Caco-2 (cell line): ENCODE data around the gene CD151. TPM values are rescaled to one million over a fixed set of nuclear protein-coding genes. Genes with fewer than 3 reads are reported as not detected.

ENCODE experiments used
- BruUV-seq: library from RNA; stranded (reverse); fragments of 400-500 nt; replicated peaks from 2 replicates; lab custom pipeline; 2021; lab: Mats Ljungman, UMichigan
- CTCF ChIA-PET: fragments of 300-600 bp; sonication (Branson Sonifier 250); formaldehyde crosslinking; loops from one replicate; lab custom pipeline; 2022; ENCODE audit warnings: antibody characterized with exemption; lab: Charles Lee
- POLR2A ChIA-PET: fragments of 300-600 bp; sonication (Branson Sonifier 250); formaldehyde crosslinking; loops from one replicate; lab custom pipeline; 2022; ENCODE audit warnings: antibody characterized with exemption; lab: Charles Lee
- DNase-seq, 2 experiments: peaks; one replicate each; pipeline versions ENCODE4 v3.0.0 to v3.0.0-alpha.2; 2020 to 2022
- H3K27me3 ChIP-seq: replicated peaks from 2 replicates; pipeline ENCODE4 v1.6.0; 2011; ENCODE audit warnings: low read length; ENCODE audit not compliant: control insufficient read depth, insufficient read depth
- H3K36me3 ChIP-seq: 2 replicates; pipeline ENCODE4 v1.5.1; 2011; ENCODE audit warnings: low read length; ENCODE audit not compliant: control insufficient read depth, insufficient read depth
- H3K4me1 ChIP-seq: fragments of 250-450 bp; sonication (Bioruptor Pico); 2 replicates; pipeline ENCODE4 v1.5.1; 2020; ENCODE audit warnings: mild to moderate bottlenecking
- H3K4me3 ChIP-seq: 2 replicates; pipeline ENCODE4 v1.5.1; 2011; ENCODE audit warnings: low read depth, mild to moderate bottlenecking, control low read depth, low read length
- H3K9me3 ChIP-seq: fragments of 250-450 bp; sonication (Bioruptor Pico); 2 replicates; pipeline ENCODE4 v1.5.1; 2020; ENCODE audit warnings: mild to moderate bottlenecking, moderate library complexity
- H3K27ac Mint-ChIP-seq: one replicate; pipeline ENCODE4 v1.8.0; 2022; ENCODE audit warnings: mixed read lengths; ENCODE audit not compliant: unreplicated experiment
- H3K27me3 Mint-ChIP-seq: one replicate; pipeline ENCODE4 v1.8.0; 2022; ENCODE audit warnings: mixed read lengths; ENCODE audit not compliant: insufficient read depth, unreplicated experiment
- H3K36me3 Mint-ChIP-seq: one replicate; pipeline ENCODE4 v1.8.0; 2022; ENCODE audit warnings: mild to moderate bottlenecking, mixed read lengths; ENCODE audit not compliant: insufficient read depth, unreplicated experiment
- H3K4me1 Mint-ChIP-seq: one replicate; pipeline ENCODE4 v1.8.0; 2022; ENCODE audit warnings: low read depth, mixed read lengths; ENCODE audit not compliant: unreplicated experiment
- H3K4me3 Mint-ChIP-seq: one replicate; pipeline ENCODE4 v1.8.0; 2022; ENCODE audit warnings: mild to moderate bottlenecking, moderate library complexity, mixed read lengths; ENCODE audit not compliant: unreplicated experiment
- H3K9me3 Mint-ChIP-seq: one replicate; pipeline ENCODE4 v1.8.0; 2022; ENCODE audit warnings: mixed read lengths; ENCODE audit not compliant: unreplicated experiment
- intact Hi-C: fragments of 100-400 bp; cut with micrococcal nuclease; formaldehyde crosslinking; loops from one replicate; pipeline ENCODE4 v1.10.0; 2022; ENCODE audit not compliant: unreplicated experiment
- total RNA-seq: library from RNA; stranded (reverse); gene quantifications from 2 replicates; pipeline ENCODE4 v1.2.3, GENCODE V29; 2022
- TF ChIP-seq, protein P1 (sequence below), 2 experiments: fragments of 200-600 bp in 1 of 2; IDR thresholded peaks; 1 replicate in 1 of 2; 2 replicates in 1 of 2; pipeline versions ENCODE4 v1.5.1 to v1.8.0; 2011 to 2022; ENCODE audit warnings: antibody characterized with exemption in 1 of 2, control low read depth in 1 of 2, inconsistent platforms in 1 of 2, low read depth in 1 of 2, low read length in 1 of 2, mild to moderate bottlenecking in 1 of 2, moderate library complexity in 1 of 2; ENCODE audit not compliant: insufficient read depth in 1 of 2, severe bottlenecking in 1 of 2, unreplicated experiment in 1 of 2

Gene CD151
- total RNA-seq, 1 experiment from 2014 or later = 268 TPM

DNA sequence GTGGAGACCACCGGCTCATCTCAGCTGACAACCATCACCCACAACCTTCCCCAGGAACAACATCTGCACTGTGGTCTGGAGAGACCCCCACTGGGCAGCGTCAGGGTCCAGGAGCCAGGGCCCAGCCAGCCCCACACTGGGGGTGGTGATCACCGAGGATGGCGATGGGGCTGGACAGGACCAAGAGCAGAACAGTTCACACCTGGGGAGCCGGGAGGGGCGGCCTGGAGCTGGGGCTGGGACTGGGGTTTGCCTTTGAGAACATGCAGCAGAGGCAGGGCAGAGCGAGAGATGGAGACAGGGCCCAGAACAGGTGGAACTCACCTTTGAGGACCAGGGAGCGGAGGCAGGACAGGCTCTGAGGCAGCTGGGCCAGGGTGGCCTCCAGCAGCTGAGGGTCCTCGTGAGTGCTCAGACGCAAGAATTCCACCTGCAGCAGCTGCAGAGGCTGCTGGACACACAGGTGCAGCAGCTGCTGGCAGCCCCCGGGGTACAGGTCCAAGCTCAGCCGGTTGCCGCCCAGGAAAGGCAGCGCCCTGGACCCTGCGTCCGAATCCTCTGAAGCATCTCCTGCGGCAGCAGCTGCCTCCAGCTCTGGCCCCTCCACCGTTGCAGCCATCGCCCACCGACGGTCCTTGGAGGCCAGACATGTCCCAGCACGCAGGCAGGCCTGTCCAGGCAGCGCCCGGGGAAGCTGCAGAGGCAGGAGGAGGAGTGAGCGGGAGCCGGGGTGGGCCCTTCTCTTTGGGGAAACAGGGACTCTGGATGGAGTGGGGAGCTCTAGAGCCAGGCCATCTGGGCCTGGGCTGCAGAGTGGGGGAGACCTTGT is 28.8 kb upstream of the CD151 start:
- POLR2A ChIA-PET = interaction anchor here (0.7 kb wide), 1 partner anchor 228 kb away, joined by 4 read pairs; the partner anchor contains the start of gene PHRF1
- intact Hi-C loops = no loop called here
- no peak overlapping the region for H3K27ac Mint-ChIP-seq
- Histone ChIP-seq H3K27me3 (no peaks in the 10 kb centered on the region), H3K4me3 (peak overlapping the region; percentile 75), H3K36me3 (no peaks in the 10 kb centered on the region), H3K9me3 (no peaks in the 10 kb centered on the region), H3K4me1 (peaks cover 14% of the 10 kb centered on the region; the same call in 1 of the 2 replicates)
- peaks cover 27% of the 10 kb centered on the region for H3K36me3 Mint-ChIP-seq
- peak overlapping the region; percentile 74 for H3K4me3 Mint-ChIP-seq
- CTCF ChIA-PET = no interaction called here
- H3K9me3 Mint-ChIP-seq = no peaks in the 10 kb centered on the region
- no peaks in the 10 kb centered on the region for H3K27me3 Mint-ChIP-seq
- TF ChIP-seq, protein P1, sequence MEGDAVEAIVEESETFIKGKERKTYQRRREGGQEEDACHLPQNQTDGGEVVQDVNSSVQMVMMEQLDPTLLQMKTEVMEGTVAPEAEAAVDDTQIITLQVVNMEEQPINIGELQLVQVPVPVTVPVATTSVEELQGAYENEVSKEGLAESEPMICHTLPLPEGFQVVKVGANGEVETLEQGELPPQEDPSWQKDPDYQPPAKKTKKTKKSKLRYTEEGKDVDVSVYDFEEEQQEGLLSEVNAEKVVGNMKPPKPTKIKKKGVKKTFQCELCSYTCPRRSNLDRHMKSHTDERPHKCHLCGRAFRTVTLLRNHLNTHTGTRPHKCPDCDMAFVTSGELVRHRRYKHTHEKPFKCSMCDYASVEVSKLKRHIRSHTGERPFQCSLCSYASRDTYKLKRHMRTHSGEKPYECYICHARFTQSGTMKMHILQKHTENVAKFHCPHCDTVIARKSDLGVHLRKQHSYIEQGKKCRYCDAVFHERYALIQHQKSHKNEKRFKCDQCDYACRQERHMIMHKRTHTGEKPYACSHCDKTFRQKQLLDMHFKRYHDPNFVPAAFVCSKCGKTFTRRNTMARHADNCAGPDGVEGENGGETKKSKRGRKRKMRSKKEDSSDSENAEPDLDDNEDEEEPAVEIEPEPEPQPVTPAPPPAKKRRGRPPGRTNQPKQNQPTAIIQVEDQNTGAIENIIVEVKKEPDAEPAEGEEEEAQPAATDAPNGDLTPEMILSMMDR (IDR thresholded peaks at IDR 0.05; ENCODE audit: insufficient read depth in 1 of 2, low read depth in 1 of 2, low read length in 1 of 2, severe bottlenecking in 1 of 2, unreplicated experiment in 1 of 2) = no peak
- DNase-seq = no peak
- no TSS peak for BruUV-seq
- no peaks in the 10 kb centered on the region for H3K4me1 Mint-ChIP-seq

DNA sequence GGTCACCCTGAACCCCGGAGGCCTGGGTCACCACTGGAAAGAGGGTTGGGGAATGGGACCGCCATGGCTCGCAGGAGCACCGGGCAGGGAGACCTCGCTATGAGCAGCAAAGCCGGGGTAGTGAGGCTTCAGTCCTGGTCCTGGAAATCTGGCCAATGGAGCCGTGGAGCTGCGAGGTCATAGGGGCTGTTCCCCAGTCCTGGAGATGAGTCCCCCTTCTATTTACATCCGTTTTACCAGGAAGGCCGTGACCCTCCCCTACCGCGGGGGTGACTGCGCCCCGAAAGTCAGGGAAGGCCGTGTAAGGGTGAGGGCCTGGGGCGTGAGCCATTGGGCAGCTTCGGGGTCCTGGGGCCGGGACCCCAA is 28.2 kb upstream of the CD151 start:
- Histone ChIP-seq H3K4me1 (peaks cover 14% of the 10 kb centered on the region; the same call in 1 of the 2 replicates), H3K9me3 (no peaks in the 10 kb centered on the region), H3K4me3 (peak overlapping the region; percentile 75), H3K27me3 (no peaks in the 10 kb centered on the region), H3K36me3 (no peaks in the 10 kb centered on the region)
- BruUV-seq = no TSS peak
- no peaks in the 10 kb centered on the region for H3K27me3 Mint-ChIP-seq
- no peaks in the 10 kb centered on the region for H3K9me3 Mint-ChIP-seq
- no peak for DNase-seq
- H3K4me1 Mint-ChIP-seq = no peaks in the 10 kb centered on the region
- no peak overlapping the region for H3K27ac Mint-ChIP-seq
- POLR2A ChIA-PET = interaction anchor here (0.7 kb wide), 1 partner anchor 229 kb away, joined by 4 read pairs; the partner anchor contains the start of gene PHRF1
- TF ChIP-seq, protein P1 (IDR thresholded peaks at IDR 0.05; ENCODE audit: insufficient read depth in 1 of 2, low read depth in 1 of 2, low read length in 1 of 2, severe bottlenecking in 1 of 2, unreplicated experiment in 1 of 2) = no peak
- CTCF ChIA-PET = no interaction called here
- peaks cover 33% of the 10 kb centered on the region for H3K36me3 Mint-ChIP-seq
- peak overlapping the region; percentile 74 for H3K4me3 Mint-ChIP-seq
- intact Hi-C loops = no loop called here

DNA sequence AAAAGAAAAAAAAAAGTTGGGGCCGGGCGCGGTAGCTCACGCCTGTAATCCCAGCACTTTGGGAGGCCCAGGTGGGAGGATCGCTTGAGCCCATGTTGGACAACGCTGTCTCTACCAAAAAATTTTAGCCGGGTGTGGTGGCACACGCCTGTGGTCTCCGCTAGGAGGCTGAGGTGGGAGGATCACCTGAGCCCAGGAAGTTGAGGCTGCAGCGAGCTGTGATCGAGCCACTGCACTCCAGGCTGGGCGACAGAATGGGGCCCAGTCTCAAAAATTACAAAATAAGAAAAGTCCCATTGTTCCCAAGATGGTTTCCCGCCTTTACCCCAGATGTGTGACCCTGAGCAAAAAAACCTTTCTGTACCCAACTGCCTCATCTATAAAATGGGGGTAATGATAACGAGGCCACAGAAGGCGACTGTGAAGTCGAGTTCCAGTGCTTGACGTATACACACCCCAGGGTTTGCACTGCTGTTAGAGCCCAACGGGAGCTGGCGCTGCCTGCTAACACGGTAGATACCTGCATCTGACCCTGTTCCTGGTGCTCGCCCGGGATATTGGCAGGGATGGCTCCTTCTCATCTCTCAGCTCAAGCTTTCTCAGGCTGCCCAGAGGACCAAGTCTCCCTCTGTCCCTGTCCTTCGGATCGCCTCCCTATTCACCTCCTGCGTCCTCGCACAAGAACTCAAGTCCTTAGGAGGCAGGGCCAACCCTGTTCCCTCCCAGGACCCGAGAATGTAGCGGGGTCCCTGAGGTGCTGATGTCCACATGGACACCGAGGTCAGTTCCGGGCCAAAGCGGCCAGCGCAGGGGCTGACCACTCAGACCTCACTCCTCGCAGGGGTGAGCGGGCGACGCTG is 24.1 kb upstream of the CD151 start:
- CTCF ChIA-PET = interaction anchor here (0.7 to 1.1 kb wide), 2 partner anchors 12 to 1181 kb away, joined by 3 read pairs; no protein-coding TSS in a partner anchor

More for the DNA sequence above, 24.1 kb upstream of the CD151 start:
- POLR2A ChIA-PET = interaction anchor here (0.5 to 1.6 kb wide), 10 partner anchors 11 to 114 kb away, joined by 3 to 35 read pairs (median 5); partner anchors contain the start of genes DEAF1, PNPLA2 and TSPAN4
- intact Hi-C loops = no loop called here
- peak overlapping the region; percentile 98 for H3K4me3 Mint-ChIP-seq
- TF ChIP-seq, protein P1 (IDR thresholded peaks at IDR 0.05; ENCODE audit: insufficient read depth in 1 of 2, low read depth in 1 of 2, low read length in 1 of 2, severe bottlenecking in 1 of 2, unreplicated experiment in 1 of 2) = no peak
- H3K9me3 Mint-ChIP-seq = no peaks in the 10 kb centered on the region
- H3K27ac Mint-ChIP-seq = peak overlapping the region; percentile 99
- Histone ChIP-seq H3K9me3 (no peaks in the 10 kb centered on the region), H3K4me1 (peaks cover 18% of the 10 kb centered on the region), H3K4me3 (peak overlapping the region; percentile 98), H3K27me3 (no peaks in the 10 kb centered on the region), H3K36me3 (peaks cover 14% of the 10 kb centered on the region)
- BruUV-seq = TSS peak; percentile 68
- no peaks in the 10 kb centered on the region for H3K27me3 Mint-ChIP-seq
- peak in 1 of 2 experiments; percentile 75 for DNase-seq
- no peaks in the 10 kb centered on the region for H3K4me1 Mint-ChIP-seq
- peaks cover 61% of the 10 kb centered on the region for H3K36me3 Mint-ChIP-seq
